GDM1 (cell line): Measurements from ENCODE around the gene ADCY2.

ENCODE experiments used
- DNase-seq: peaks from one replicate; lab custom pipeline; 2025; lab: John Stamatoyannopoulos, UW

The ADCY2 gene

DNA sequence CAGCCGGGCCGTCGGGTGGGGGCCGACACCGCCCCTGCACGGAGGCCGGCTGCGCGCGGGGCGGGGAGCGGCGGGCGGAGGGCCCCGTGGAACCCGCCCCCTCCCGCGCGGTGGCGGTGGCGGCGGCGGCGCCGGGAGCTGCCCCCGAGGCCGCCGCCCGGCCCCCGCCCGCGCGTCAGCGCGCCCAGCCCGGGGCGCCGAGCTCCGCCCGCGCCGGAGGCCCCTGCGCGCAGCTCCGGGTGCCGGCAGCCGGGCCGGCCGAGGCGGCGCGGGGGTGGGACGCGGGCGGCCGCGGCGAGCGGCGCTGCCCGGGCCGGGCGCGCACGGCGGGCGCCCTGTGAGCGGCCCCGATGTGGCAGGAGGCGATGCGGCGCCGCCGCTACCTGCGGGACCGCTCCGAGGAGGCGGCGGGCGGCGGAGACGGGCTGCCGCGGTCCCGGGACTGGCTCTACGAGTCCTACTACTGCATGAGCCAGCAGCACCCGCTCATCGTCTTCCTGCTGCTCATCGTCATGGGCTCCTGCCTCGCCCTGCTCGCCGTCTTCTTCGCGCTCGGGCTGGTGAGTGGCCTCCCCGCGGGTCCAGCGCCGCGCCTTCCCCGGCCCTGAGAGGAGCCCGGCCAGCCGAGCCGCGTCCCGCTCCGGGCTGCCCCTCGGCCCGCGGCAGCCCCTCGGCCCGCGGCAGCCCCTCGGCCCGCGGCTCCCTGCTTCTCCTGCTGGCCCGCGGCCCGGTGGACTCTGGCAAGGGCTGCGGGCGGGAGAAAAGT is at the start of gene ADCY2:
ADCY2 (plus strand) TSS at position 192 of the 766 bp plus-strand sequence; CDS start at position 351, 159 bp downstream.
- no peak for DNase-seq

DNA sequence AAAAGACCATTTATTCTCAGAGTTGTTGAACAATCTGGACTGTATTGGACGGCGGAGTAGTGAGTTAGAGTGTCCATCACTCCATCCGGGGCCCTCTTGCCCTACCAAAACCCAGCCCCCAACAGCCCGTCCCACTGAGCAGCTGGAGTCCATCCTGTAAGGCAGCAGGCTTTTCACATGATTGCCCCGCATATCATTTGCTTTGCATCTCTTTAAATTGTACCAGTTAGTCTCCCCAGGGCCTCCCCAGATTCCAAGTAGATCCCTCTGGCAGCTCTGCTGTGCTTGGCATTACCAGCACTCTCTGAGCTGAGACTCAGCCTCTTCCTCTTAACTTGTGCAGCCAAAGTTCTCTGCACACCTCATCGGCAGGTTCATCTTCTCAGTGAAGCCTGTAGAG is 48.6 kb upstream of the ADCY2 start:
- DNase-seq, result no peak

DNA sequence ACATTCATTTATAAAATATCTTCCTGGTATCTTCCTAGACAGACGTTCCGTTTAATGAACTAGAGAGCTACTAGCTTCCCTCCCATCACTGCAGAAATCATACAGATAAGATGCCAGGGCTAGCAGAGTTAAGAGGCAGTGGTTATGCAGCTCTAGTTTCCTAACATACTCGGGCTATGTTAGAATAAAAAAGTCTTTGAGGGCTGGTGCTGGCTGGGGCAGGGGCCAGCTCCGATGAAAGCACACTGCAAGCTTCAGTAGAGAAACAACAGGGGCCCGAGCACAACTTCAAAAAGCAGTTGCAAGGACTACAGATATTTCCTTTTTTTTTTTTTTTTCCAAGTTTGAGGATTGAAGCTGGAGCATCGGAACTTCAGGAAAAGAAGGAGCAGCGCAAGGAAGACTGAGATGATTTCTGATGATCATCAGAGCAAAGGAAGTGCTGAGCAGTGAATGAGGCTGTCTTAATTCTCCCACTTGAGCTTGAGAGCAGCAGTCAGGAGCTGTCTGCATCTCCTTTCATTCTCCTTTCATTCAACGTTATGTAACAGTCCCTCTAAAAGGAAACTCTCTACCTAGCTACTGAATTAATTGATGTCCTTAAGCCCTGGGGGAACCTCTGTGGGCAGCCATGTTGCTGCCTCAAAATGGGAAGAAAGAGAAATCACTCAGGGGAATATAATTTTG is 47.6 kb upstream of the ADCY2 start:
- no peak for DNase-seq

DNA sequence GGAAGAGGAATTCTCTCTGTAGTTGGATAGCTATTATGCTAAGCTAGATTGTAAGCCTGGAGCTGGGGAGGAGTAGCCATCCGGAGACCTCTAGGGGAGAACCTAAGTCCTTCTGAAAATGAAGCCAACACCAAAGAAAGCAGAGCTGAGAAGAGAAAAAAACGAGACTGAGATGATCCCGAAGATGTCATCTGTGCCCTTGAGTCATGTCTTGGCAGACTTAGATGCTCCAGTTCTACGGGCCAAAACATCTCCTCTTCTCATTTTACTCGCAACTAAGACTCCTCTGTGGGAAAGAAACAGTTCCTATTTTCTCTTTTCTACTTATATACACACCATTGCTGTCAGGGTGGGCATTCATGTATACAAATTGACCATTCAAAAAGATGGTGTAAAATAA is 34.3 kb upstream of the ADCY2 start:
- no peak for DNase-seq

DNA sequence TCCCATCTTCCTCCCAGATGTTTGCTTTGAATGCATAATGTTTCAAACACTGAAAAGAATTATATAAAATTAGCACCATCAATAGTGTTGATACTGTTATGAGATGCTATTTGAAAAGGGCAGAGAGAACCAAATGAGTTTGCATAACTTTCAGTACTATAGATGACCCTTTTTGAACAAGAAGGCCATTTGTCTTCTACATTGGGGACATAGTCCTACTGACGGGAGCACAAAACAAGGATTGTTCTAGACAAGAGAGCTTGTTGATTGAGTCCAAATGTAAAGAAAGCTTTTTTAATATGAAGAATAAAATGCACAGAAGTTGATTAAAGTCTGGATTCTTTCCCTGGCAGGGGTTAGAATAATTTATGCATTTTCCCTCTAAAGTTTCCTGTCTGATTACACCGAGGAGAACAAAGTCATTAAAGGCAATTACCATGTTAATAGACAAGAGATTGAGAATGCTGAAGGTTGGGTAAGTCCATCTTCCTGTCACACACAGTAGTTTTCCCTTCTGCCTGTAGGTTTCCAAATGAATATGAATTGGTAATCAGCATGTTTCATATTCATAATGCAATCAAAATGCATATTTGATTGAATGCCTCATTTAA is 32.8 kb upstream of the ADCY2 start:
- DNase-seq, result no peak

DNA sequence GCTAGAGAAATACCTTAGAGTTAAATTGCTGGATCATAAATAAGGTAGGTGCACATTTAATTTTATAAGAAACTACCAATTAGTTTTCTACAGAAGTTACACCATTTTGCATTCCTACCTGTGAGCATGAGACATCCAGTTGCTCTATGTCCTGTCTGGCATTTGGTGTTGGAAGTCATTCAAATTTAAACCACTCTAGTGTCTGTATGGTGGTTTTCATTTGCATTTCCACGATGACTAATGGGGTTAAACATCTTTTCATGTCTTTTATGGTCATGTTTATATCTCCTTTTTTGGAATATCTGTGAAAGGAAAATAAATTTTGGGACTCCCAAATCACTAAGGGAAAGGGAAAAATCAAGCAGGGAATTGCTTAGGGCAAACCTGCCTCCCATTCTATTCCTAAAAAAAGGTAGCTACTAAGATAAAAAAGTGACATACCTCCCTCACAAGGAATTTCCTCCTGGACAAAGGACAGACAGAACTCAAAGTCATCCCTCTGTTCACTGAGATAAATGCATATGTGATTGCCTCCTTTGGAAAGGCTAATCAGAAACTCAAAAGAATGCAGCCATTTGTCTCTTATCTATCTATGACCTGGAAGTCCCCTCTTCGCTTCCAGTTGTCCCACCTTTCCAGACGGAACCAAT is 31.6 kb upstream of the ADCY2 start:
- no peak for DNase-seq

DNA sequence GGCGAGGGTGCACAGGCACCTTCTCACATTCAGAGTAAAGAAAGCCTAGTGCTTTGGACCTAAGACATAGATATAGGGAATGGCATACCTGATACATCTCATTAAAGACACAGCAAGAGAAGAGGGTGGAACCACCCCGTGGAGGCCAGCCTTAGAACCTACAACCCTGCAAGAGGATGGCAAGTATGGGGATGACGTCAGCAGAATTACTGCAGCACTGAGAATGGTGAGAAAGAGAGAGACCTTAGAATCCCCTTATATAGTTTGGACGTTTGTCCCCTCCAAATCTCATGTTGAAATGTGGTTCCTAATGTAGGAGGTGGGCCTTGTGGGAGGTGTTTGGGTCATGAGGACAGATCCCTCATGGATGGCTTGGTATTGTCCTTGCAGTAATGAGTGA is 28.2 kb upstream of the ADCY2 start:
- no peak for DNase-seq

DNA sequence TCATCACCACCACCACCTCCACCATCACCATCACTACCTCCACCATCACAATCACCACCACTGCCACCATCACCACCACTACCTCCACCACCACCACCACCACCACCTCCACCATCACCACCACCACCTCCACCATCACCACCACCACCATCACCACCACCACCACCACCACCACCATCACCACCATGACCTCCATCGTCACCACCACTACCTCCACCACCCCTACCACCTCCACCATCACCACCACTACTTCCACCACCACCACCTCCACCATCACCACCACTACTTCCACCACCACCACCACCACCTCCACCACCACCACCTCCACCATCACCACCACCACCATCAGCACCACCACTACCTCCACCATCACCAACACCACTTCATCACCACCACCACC is 23.5 kb upstream of the ADCY2 start:
- DNase-seq, result no peak

DNA sequence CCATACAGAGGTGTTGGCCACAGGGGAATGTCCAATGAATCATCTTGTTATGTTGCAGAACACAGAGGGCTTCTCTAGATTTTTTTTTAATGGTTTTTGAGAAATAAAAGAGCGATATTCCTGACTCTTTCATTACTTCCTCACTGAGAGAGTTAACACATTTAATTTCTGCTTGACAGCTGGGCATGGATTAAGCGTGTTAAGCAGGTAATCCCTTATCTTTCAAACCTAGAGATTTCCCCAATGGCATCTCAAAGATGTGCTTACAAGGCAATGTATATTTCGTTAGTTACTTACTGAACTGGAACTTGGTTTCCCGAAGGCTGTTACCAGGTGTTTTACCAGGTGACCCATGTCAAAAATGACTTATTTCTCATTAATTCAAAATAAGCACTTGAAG is 21.8 kb upstream of the ADCY2 start:
- DNase-seq, result no peak

DNA sequence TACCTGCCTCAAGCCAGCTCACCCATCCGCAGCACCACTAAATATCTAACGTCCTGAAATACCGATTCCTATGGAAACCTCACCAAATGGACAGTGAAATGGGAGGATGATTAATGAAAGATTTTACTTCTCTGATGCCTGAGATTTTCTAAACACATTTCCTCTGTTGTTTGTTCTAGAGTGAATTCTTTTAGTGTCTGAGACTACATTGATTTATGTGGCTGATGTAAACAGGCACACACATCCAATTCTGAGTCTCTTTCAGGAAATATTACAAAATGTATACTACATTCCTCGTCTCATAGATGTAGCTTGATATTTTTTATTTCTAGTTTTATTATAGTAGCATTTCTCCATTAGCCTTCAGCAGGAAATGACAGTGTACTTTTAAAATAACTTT is 20.5 kb upstream of the ADCY2 start:
- no peak for DNase-seq

DNA sequence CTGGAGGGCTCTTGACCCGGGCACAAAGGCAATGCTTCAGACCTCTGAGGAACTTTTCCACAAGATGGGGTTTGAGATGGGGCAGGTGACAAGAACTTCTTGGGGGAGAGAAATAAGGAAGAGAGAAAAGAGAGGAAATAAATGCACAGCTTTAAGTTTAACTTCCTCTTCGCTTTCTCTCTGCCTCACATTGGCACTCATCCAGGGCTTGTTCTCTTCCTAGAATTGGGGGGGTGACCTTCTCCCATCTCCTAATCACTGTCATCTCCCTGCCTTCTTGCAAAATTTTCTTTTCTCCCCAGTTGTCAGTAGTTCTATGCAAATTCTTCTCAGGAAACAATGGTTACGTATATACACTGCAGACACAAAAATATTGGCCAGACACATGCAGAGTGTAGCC is 19.1 kb upstream of the ADCY2 start:
- DNase-seq, result no peak

DNA sequence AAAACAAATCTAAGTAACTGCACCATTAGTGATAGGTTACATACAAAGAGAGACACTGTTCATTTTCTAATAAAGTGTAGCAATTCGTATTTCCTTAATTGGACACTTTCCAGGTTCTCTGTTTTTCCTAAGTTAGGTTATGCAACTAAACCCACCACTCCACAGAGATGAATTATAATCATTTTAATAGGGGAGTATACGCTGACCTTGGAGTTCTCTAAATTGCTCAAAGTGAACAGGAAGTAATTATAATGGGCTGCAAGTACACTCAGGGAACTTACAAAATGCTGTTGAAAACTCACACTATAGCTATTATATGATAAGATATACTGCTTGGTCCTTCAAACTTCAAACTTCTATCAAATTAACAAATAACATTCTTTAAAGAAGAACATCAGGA is 18.2 kb upstream of the ADCY2 start:
- no peak for DNase-seq

DNA sequence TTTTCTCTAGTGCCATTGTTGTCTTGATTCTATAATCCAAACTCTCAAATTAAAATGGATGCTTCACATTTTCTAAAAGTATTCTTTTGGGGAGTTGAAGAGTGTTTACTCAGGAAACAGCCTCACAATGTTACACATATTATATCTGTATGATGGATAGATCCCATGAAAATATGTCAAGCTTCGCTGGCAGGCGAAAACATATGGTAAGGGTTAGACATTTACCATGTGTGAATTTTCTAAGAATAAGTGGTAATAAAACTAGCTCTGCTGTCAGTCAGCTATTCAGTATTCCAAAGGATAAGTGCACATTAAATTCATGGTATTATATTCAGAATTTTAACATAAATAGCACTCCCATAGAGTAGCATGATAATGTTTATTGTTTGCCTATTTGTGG is 13.3 kb upstream of the ADCY2 start:
- DNase-seq, result no peak

DNA sequence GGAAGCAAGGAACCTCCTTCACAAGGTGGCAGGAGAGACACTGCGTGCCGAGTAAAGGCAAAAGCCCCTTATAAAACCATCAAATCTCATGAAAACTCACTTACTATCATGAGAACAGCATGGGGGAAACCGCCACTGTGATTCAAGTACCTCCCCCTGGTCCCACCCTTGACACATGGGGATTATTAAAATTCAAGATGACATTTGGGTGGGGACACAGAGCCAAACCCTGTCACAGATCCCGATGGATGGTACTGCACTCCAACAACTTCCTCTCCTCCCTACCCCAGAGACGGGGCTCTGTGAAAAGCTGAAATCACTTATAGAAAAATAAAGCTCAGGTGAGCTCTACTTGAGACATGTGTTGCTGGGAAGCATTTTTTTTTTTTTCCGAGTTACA is 10.3 kb upstream of the ADCY2 start:
- DNase-seq, result no peak

DNA sequence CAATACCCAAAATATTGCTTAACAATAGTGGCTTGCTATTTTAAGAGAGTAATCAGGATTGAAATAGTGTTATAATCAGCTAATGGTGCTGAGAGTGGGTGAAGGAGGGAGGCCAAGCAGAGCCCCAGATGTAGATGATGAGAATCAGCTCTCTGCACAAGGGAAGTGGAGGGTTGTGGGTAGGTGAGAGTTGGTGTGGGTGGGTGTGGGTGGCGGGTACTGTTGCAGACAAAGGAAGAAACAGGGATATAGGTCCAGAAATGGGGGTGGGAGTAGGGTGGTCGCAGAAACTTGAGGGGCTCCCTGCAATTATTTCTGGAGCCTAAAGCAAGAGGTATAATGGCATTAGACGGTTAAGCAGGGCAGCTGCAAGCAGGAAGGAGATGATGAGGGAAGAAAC is 7.4 kb upstream of the ADCY2 start:
- no peak for DNase-seq

DNA sequence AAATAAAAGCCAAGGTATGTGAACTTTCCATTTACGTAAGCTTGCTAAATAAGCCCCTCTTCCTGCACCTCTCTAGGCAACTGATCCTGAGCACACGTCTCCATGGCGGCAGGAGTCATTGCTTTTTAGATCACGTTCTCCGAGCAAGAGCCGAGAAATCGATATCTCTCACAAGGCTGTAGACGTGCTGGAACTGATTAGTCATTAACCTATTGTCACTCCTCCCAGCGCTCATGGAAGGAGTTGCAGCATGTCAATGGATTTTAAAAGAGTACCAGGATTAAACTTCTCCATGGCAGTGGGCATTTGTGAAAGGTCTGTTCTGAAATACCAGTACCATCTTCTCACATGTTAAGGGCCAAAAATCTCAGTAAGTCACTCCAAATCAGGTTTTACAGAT is 4.7 kb upstream of the ADCY2 start:
- no peak for DNase-seq

DNA sequence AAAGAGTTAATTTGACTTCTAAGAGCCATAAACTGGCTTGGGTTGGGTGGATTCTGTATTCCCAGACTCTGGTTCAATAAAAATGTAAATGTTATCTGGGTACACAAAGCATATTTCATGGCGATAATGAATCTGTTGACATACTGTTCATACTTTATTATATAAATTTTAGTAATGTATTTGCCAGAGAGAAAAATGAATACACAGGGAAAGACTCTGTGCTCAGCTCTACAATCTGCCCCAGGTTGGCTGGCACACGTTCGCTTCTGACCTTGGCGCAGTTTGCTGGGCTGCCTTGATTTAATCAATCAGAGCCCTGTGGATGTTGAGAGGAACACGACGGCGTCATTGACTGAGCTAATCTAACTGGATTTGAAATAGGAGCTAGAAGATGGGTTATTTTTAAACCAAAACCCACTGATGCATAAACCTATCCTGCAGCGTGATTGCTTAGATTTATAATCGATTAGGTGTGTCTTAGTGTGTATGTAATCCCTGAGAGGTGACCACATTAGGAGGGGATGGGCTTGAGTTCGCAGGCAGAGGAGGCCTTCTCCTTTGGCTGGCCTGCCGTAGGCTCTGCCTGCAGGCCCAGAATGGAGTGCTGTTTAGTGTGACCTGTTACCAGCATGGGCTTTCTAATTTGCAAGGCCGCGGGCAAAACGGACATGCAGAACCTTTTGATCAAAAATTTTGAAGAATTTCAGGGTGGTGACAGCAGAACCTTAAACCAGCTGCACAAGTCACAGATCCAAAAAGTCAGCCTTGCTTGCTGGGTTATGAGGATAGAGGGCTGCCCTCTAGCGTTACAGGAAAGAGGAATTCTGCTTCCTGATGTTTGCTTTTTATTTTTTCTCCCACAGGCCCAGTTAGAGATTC is 3.9 kb upstream of the ADCY2 start:
- no peak for DNase-seq

DNA sequence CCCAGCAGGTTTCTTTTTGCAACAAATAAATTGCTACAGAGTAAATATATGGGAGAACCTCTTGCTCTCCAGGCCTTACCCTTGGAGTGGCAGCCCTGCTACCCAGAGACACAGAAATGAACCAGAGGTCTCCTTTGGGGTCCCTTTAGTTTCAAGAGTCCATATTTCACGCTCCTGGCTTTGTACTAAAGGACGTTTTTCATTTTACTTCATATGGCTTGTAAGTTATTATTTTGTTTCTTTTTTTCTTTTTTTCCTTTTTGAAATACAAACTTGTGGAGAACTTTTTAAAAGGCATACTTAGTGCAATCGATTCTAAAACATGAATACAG is 3.3 kb upstream of the ADCY2 start:
- DNase-seq, result no peak

DNA sequence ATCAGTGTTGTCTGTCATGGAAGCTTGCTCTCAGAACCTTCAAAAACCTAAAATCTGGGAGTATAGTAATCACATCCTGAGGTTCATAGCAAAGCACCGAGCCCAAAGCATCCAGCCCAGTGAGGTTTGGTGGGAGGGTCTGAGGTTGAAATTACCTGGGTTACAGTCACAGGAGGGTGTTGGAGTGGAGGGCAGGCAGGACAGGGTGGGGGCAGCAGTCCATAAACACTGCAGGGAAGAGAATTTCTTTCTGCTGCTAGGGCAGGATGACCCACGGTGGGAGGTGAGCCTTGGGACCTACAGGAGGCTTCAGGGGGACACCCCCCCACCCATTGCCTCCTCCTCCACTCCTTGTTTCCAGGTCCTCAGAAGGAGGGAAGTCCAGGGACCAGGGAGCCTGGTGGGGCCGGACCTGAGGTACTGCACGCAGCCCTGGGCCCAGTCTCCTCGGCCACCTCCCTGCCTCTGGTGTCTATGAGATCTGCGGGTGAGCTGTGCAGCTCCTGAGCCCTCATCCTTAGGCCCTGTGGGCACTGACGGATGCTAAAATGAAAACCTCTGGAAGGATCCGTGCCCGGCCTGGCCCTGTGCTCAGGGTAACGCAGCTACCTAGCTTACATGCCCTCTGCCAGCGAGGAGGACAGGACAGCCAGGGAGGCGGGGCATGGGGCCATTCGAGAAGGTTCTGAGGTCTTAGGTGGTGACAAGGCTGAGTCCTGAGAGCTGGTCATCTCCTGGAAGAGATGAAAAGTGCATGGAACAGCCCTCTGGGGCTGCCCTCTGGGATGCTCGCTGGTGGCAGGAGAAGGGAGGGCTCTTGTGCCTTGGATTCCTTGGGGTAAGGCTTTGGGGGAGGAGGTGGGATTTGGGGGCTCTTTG is 1.8 kb upstream of the ADCY2 start:
- DNase-seq, result no peak

DNA sequence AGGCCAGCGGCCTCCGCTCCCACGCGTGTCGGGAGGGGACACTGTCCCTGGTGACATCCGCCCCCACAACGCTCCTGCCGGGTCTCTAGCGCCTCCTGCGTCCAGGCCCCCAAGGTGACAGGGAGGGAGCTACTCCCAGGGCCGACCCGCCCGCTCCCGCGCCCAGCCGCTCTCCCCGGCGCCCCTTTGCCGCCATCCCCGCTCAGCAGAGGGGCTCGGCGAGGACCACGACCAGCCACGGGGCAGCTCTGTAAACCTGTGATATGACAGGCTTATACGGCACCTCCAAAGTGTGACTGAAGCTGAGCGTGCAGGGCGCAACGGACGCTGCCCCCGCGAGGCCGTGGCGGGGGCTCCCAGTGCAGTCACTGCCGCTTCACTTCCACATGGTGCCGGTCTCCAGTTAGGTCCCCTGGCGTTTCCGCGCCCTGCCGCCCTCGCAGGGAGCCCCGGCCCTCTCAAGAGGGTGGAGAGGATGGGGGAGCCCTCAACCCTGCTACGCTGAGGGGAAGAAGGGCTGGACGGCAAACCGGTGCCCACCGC is 978 bp upstream of the ADCY2 start:
- no peak for DNase-seq

DNA sequence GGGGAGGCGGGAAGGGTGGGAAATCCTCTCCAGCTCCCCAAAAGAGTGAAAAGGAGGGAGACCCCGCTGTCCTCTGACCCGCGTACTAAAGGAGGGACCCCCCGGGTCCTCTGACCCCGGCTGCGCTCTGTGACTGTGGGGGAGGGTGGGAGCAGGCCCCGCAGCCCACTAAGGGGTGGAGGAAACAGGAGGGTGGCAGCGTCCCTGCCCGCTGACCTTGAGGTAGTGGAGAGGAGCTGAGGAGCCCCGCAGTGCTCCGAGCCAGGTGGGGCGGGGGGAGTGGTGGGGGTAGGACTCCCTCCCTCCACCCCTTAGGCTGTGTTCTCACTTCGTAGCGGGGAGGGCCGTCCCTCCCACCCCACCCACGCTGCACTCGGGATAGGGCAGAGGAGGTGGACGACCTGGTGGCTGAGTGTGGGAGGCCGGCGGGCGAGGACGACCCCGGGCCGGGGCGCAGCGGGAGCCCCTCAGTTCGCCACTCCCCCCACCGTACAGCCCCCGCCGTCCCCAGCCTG is 449 bp upstream of the ADCY2 start:
- DNase-seq, result no peak
